Gastroesophageal sphincter (tissue), 4 donors: Measurements from ENCODE around the gene ZBTB46. TPM values are rescaled to one million over a fixed set of nuclear protein-coding genes. Genes with fewer than 3 reads are reported as not detected.

Experiments used
- ATAC-seq: fragments of 150-250 bp; one replicate; pipeline ENCODE4 v1.9.1; 2016; ENCODE audit warnings: mild to moderate bottlenecking, moderate library complexity
- H3K27ac ChIP-seq, 4 donors: fragments of 200-600 bp; sonication (generic) in 3 of 4; 1 replicate in 3 of 4; 2 replicates in 1 of 4; pipeline ENCODE4 v1.5.1; 2016 to 2019
- H3K27me3 ChIP-seq: fragments of 200-600 bp; sonication (generic); one replicate; pipeline ENCODE4 v1.5.1; 2019
- H3K36me3 ChIP-seq, 2 donors: fragments of 200-600 bp; sonication (generic); one replicate each; pipeline ENCODE4 v1.5.1; 2019; ENCODE audit warnings: control low read depth in 1 of 2
- H3K4me1 ChIP-seq, 3 donors: fragments of 200-600 bp; sonication (generic); 1 replicate in 2 of 3; 2 replicates in 1 of 3; pipeline ENCODE4 v1.5.1; 2016 to 2019; ENCODE audit warnings: control low read depth in 2 of 3
- H3K4me3 ChIP-seq, 2 donors: fragments of 200-600 bp; sonication (generic); one replicate each; pipeline ENCODE4 v1.5.1; 2019; ENCODE audit warnings: mild to moderate bottlenecking in 1 of 2, moderate library complexity in 1 of 2
- H3K9me3 ChIP-seq, 3 donors: fragments of 200-600 bp; sonication (generic); one replicate each; pipeline ENCODE4 v1.5.1; 2017 to 2019; ENCODE audit warnings: control low read depth in 2 of 3
- CTCF ChIP-seq, 4 experiments: fragments of 200-600 bp in 2 of 4; fragments of 450-650 bp in 2 of 4; sonication (generic) in 1 of 4; IDR thresholded peaks; one replicate each; pipeline ENCODE4 v1.5.1; 2017 to 2019; ENCODE audit warnings: antibody characterized with exemption in 4 of 4, mild to moderate bottlenecking in 2 of 4, moderate library complexity in 2 of 4
- EP300 ChIP-seq: sonication (generic); formaldehyde crosslinking; IDR thresholded peaks from one replicate; pipeline ENCODE4 v1.6.1; 2017; ENCODE audit warnings: antibody characterized with exemption, mild to moderate bottlenecking
- POLR2A ChIP-seq, 2 donors: fragments of 450-650 bp; IDR thresholded peaks; one replicate each; pipeline ENCODE4 v1.6.1; 2017; ENCODE audit warnings: antibody characterized with exemption in 2 of 2, mild to moderate bottlenecking in 2 of 2, moderate library complexity in 1 of 2
- POLR2AphosphoS5 ChIP-seq: sonication (generic); formaldehyde crosslinking; IDR thresholded peaks from one replicate; pipeline ENCODE4 v1.6.1; 2017; ENCODE audit warnings: antibody characterized with exemption
- WGBS, 2 donors: methylation state at CpG; one replicate each; pipeline ENCODE4 v1.1.5; 2018; ENCODE audit warnings: low coverage in 1 of 2; 5-methylcytosine and 5-hydroxymethylcytosine counted together
- total RNA-seq, 4 donors: library from RNA; depleted of rRNA; stranded (reverse); fragments of >200 nt; gene quantifications; one replicate each; pipeline ENCODE4 v1.1.0, GENCODE V29; 2016

ZBTB46 gene
- total RNA-seq, 4 donors from 2014 or later: 8.1 to 13.8 (median 10.2) TPM

GRCh38 chr20:63794614-63795013 is 36.5 kb downstream of the ZBTB46 start:
- H3K27me3 ChIP-seq: no peaks in the 10 kb centered on the region
- TF ChIP-seq CTCF (IDR thresholded peaks at IDR 0.05) (no peak), EP300 (no peak), POLR2AphosphoS5 (no peak), POLR2A (IDR thresholded peaks at IDR 0.05) (no peak)
- no peak overlapping the region for H3K4me3 ChIP-seq
- WGBS, 2 donors: 81% methylated on average over 4 of the region's 14 CpGs; no CpG with 5 or more reads in 1 of the 2 donors
- no peaks in the 10 kb centered on the region for H3K9me3 ChIP-seq
- H3K27ac ChIP-seq: no peak overlapping the region
- peaks cover 0 to 15% of the 10 kb centered on the region in 2 donors for H3K36me3 ChIP-seq
- peaks cover 0 to 7% (median 0%) of the 10 kb centered on the region in 3 donors for H3K4me1 ChIP-seq
- no peak for ATAC-seq

GRCh38 chr20:63792866-63793265 is 38.2 kb downstream of the ZBTB46 start:
- ATAC-seq: no peak
- H3K27ac ChIP-seq: no peak overlapping the region
- H3K4me3 ChIP-seq: no peak overlapping the region
- TF ChIP-seq POLR2AphosphoS5 (no peak), POLR2A (IDR thresholded peaks at IDR 0.05) (no peak), CTCF (IDR thresholded peaks at IDR 0.05) (no peak), EP300 (no peak)
- peaks cover 0 to 7% (median 0%) of the 10 kb centered on the region in 3 donors for H3K4me1 ChIP-seq
- H3K9me3 ChIP-seq: no peaks in the 10 kb centered on the region
- H3K36me3 ChIP-seq: peaks cover 0 to 29% of the 10 kb centered on the region in 2 donors
- H3K27me3 ChIP-seq: no peaks in the 10 kb centered on the region
- no CpG with 5 or more reads among the region's 20 CpGs for WGBS, 2 donors

GRCh38 chr20:63791497-63792156 is 39.4 kb downstream of the ZBTB46 start:
- ATAC-seq: no peak
- Histone ChIP-seq H3K9me3 (no peaks in the 10 kb centered on the region), H3K27ac (peak overlapping the region in 3 of 4 donors; percentile 31 to 64 (median 58)), H3K4me3 (no peak overlapping the region), H3K4me1 (peaks cover 0 to 8% (median 0%) of the 10 kb centered on the region in 3 donors), H3K27me3 (no peaks in the 10 kb centered on the region), H3K36me3 (peaks cover 0 to 36% of the 10 kb centered on the region in 2 donors)
- 24 to 34% methylated on average over 2 to 13 of the region's 23 CpGs for WGBS, 2 donors
- TF ChIP-seq POLR2AphosphoS5 (no peak), CTCF (IDR thresholded peaks at IDR 0.05) (no peak), POLR2A (IDR thresholded peaks at IDR 0.05) (no peak), EP300 (no peak)

DNA sequence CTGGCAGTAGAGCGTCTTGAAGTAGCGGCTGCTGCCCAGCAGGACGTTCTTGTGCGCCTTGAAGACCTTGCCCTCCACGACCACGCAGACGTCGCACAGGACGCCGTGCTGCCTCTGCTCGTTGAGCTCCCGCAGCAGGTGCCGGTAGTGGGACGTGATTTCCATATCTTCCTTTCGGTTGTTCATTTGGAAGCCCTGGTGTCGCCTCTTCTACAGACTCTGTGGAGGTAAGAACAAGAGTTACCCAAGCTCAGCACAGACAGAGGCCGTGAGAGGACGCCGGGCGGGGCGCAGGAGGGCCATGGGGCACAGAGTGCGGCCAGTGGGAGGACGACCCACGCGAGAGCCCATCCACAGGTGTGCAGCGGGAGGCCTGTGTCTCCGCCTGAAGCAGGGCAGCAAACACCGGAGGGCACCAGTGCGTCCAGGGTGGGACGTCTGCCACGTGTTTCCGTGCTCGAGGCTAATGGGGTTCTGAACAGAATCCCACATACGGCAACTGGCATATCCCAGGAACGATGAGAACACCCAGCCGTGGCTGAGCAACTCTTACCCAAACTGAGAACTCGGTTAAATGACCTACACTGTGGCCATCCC is 40.4 kb downstream of the ZBTB46 start:
- Histone ChIP-seq H3K36me3 (peaks cover 0 to 36% of the 10 kb centered on the region in 2 donors), H3K9me3 (no peaks in the 10 kb centered on the region), H3K27ac (no peak overlapping the region), H3K4me1 (peaks cover 0 to 17% (median 0%) of the 10 kb centered on the region in 3 donors), H3K4me3 (no peak overlapping the region), H3K27me3 (no peaks in the 10 kb centered on the region)
- TF ChIP-seq EP300: no peak
- TF ChIP-seq CTCF (IDR thresholded peaks at IDR 0.05): no peak
- TF ChIP-seq POLR2A (IDR thresholded peaks at IDR 0.05): no peak
- no peak for TF ChIP-seq POLR2AphosphoS5
- ATAC-seq: no peak
- WGBS, 2 donors: 90 to 96% methylated on average over 4 to 5 of the region's 37 CpGs
